Sigmoid colon (tissue), 3 donors: Measurements from ENCODE around the gene TAMALIN.

Source experiments
- POLR2A ChIP-seq, 2 donors: fragments of 450-650 bp; IDR thresholded peaks; one replicate each; pipeline ENCODE4 v1.6.1; 2016; ENCODE audit warnings: antibody characterized with exemption in 2 of 2, mild to moderate bottlenecking in 2 of 2, moderate library complexity in 2 of 2
- TF ChIP-seq, protein P1 (sequence below), 4 experiments: fragments of 450-650 bp in 3 of 4; fragments of 200-600 bp in 1 of 4; IDR thresholded peaks; one replicate each; pipeline ENCODE4 v1.5.1; 2016 to 2019; ENCODE audit warnings: antibody characterized with exemption in 4 of 4, mild to moderate bottlenecking in 3 of 4, moderate library complexity in 2 of 4

DNA sequence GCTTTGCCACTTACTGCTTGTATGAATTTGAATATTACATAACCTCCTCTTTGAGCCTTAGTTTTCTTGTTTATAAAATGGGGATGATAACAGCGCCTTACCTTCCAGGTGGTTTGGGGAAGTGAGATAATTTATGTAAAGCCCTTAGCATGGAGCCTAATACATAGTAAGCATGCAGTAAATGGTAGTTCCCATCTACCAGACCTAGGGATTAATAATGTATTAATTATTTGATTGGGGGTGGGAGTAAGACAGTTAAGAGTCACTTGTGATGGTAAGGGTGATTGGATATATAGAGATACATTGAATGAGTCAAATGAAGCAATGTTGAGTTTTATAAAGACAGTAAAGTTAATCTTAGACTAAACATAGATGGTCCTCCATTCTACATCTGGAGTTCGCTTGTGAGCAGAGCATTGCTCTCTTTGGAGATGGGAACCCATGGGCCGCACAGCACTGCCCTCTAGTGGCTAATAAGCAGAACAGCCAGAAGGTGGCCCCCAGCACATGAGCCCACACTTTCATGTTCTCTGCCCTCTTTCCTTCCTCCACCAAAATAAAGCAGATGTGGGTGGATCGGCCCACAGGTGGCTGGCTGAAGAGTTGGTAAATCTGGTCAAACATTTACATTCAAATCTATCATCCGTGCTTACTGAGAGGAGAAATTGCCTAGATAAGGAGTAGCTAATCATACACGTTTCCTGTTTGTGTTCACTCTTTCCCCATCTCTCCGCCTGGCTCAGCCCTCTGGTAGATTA, 26.5 kb upstream of the TAMALIN start:
- TF ChIP-seq, protein P1, sequence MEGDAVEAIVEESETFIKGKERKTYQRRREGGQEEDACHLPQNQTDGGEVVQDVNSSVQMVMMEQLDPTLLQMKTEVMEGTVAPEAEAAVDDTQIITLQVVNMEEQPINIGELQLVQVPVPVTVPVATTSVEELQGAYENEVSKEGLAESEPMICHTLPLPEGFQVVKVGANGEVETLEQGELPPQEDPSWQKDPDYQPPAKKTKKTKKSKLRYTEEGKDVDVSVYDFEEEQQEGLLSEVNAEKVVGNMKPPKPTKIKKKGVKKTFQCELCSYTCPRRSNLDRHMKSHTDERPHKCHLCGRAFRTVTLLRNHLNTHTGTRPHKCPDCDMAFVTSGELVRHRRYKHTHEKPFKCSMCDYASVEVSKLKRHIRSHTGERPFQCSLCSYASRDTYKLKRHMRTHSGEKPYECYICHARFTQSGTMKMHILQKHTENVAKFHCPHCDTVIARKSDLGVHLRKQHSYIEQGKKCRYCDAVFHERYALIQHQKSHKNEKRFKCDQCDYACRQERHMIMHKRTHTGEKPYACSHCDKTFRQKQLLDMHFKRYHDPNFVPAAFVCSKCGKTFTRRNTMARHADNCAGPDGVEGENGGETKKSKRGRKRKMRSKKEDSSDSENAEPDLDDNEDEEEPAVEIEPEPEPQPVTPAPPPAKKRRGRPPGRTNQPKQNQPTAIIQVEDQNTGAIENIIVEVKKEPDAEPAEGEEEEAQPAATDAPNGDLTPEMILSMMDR (IDR thresholded peaks at IDR 0.05) = peak; percentile 74 to 98 (median 92)
- no peak for TF ChIP-seq POLR2A (IDR thresholded peaks at IDR 0.05)
